Activated T-cell treated with anti-CD3 and anti-CD28 coated beads, Interleukin-2, amount 50 U/mL, for 24 hours (primary cell): Measurements from ENCODE around the gene INSL3.
"Not testable (repeated sequence)": the region's sequence is repeated elsewhere in the genome, so short reads cannot be mapped to it uniquely, and the experiment has no call there.

Experiments used
- DNase-seq: peaks from one replicate; pipeline ENCODE4 v3.0.0-alpha.2; 2020
- H3K27ac Mint-ChIP-seq: 2 replicates; pipeline ENCODE4 v1.8.0; 2020; ENCODE audit warnings: mild to moderate bottlenecking, mixed read lengths
- H3K27me3 Mint-ChIP-seq: 2 replicates; pipeline ENCODE4 v1.8.0; 2020; ENCODE audit warnings: mixed read lengths
- H3K36me3 Mint-ChIP-seq: 2 replicates; pipeline ENCODE4 v1.8.0; 2020; ENCODE audit warnings: low read depth, mixed read lengths
- H3K4me1 Mint-ChIP-seq: 2 replicates; pipeline ENCODE4 v1.8.0; 2020; ENCODE audit warnings: low read depth, mixed read lengths
- H3K4me3 Mint-ChIP-seq: 2 replicates; pipeline ENCODE4 v1.8.0; 2020; ENCODE audit warnings: mild to moderate bottlenecking, moderate library complexity, mixed read lengths
- H3K9me3 Mint-ChIP-seq: 2 replicates; pipeline ENCODE4 v1.8.0; 2020; ENCODE audit warnings: mixed read lengths

Gene INSL3

GRCh38 chr19:17807731-17808316 lies 13.5 kb downstream of the INSL3 start:
- Mint-ChIP-seq H3K27me3 (no peaks in the 10 kb centered on the region), H3K27ac (no peak overlapping the region), H3K9me3 (no peaks in the 10 kb centered on the region), H3K4me1 (peaks cover 20% of the 10 kb centered on the region), H3K36me3 (no peaks in the 10 kb centered on the region), H3K4me3 (peak overlapping the region; percentile 52)
- DNase-seq: peak; percentile 54

GRCh38 chr19:17806945-17807344 lies 14.4 kb downstream of the INSL3 start:
- H3K27me3 Mint-ChIP-seq: no peaks in the 10 kb centered on the region
- no peaks in the 10 kb centered on the region for H3K9me3 Mint-ChIP-seq
- H3K4me1 Mint-ChIP-seq: peaks cover 24% of the 10 kb centered on the region
- DNase-seq: no peak
- no peaks in the 10 kb centered on the region for H3K36me3 Mint-ChIP-seq
- H3K27ac Mint-ChIP-seq: no peak overlapping the region
- no peak overlapping the region for H3K4me3 Mint-ChIP-seq

GRCh38 chr19:17805427-17805826 lies 15.9 kb downstream of the INSL3 start:
- peaks cover 24% of the 10 kb centered on the region for H3K4me1 Mint-ChIP-seq

GRCh38 chr19:17803264-17803896 lies 17.9 kb downstream of the INSL3 start:
- Mint-ChIP-seq H3K36me3 (no peaks in the 10 kb centered on the region), H3K9me3 (no peaks in the 10 kb centered on the region), H3K4me1 (peaks cover 23% of the 10 kb centered on the region), H3K4me3 (no peak overlapping the region), H3K27me3 (no peaks in the 10 kb centered on the region), H3K27ac (peak overlapping the region; percentile 9)
- no peak for DNase-seq

More at GRCh38 chr19:17805427-17805826, 15.9 kb downstream of the INSL3 start:
- no peaks in the 10 kb centered on the region for H3K36me3 Mint-ChIP-seq
- H3K9me3 Mint-ChIP-seq: no peaks in the 10 kb centered on the region
- no peak for DNase-seq
- H3K27ac Mint-ChIP-seq: no peak overlapping the region
- H3K4me3 Mint-ChIP-seq: no peak overlapping the region
- H3K27me3 Mint-ChIP-seq: no peaks in the 10 kb centered on the region

- Mint-ChIP-seq H3K4me3 (no peak overlapping the region), H3K4me1 (peaks cover 25% of the 10 kb centered on the region), H3K36me3 (no peaks in the 10 kb centered on the region), H3K27ac (no peak overlapping the region), H3K27me3 (no peaks in the 10 kb centered on the region), H3K9me3 (no peaks in the 10 kb centered on the region)
- DNase-seq: no peak
These were observed 19.0 kb downstream of the INSL3 start for GRCh38 chr19:17802137-17802858.

- H3K9me3 Mint-ChIP-seq, H3K4me3 Mint-ChIP-seq, H3K27ac Mint-ChIP-seq, H3K27me3 Mint-ChIP-seq, H3K36me3 Mint-ChIP-seq, DNase-seq: not testable (repeated sequence)
- H3K4me1 Mint-ChIP-seq: peaks cover 51% of the 10 kb centered on the region
These were observed 22.7 kb downstream of the INSL3 start for GRCh38 chr19:17798599-17798998.

- Mint-ChIP-seq H3K36me3 (no peaks in the 10 kb centered on the region), H3K27ac (peak overlapping the region; percentile 81), H3K9me3 (no peaks in the 10 kb centered on the region), H3K27me3 (no peaks in the 10 kb centered on the region), H3K4me3 (no peak overlapping the region), H3K4me1 (peaks cover 49% of the 10 kb centered on the region)
- DNase-seq: peak; percentile 60
These were observed 23.7 kb downstream of the INSL3 start for GRCh38 chr19:17797424-17798201.

- DNase-seq: no peak
- no peaks in the 10 kb centered on the region for H3K9me3 Mint-ChIP-seq
- H3K4me3 Mint-ChIP-seq: no peak overlapping the region
- peak overlapping the region; percentile 81 for H3K27ac Mint-ChIP-seq
- no peaks in the 10 kb centered on the region for H3K36me3 Mint-ChIP-seq
- H3K4me1 Mint-ChIP-seq: peaks cover 48% of the 10 kb centered on the region
- no peaks in the 10 kb centered on the region for H3K27me3 Mint-ChIP-seq
These were observed 24.4 kb downstream of the INSL3 start for GRCh38 chr19:17796838-17797423.

GRCh38 chr19:17796013-17796837 lies 25.1 kb downstream of the INSL3 start:
- Mint-ChIP-seq H3K27me3 (no peaks in the 10 kb centered on the region), H3K4me3 (no peak overlapping the region), H3K36me3 (no peaks in the 10 kb centered on the region), H3K27ac (no peak overlapping the region), H3K4me1 (peaks cover 55% of the 10 kb centered on the region), H3K9me3 (no peaks in the 10 kb centered on the region)
- no peak for DNase-seq

- DNase-seq: no peak
- Mint-ChIP-seq H3K9me3 (no peaks in the 10 kb centered on the region), H3K4me1 (peaks cover 57% of the 10 kb centered on the region), H3K4me3 (peak overlapping the region; percentile 57), H3K36me3 (no peaks in the 10 kb centered on the region), H3K27me3 (no peaks in the 10 kb centered on the region), H3K27ac (no peak overlapping the region)
These were observed 25.8 kb downstream of the INSL3 start for GRCh38 chr19:17795495-17795856.

- Mint-ChIP-seq H3K4me1 (peaks cover 63% of the 10 kb centered on the region), H3K9me3 (no peaks in the 10 kb centered on the region), H3K4me3 (peak within 1 kb of the TSS; percentile 57), H3K36me3 (no peaks in the 10 kb centered on the region), H3K27me3 (no peaks in the 10 kb centered on the region), H3K27ac (peak within 1 kb of the TSS; percentile 74)
- DNase-seq: peak; percentile 63
These were observed 26.4 kb downstream of the INSL3 start, which contains the start of gene B3GNT3 for GRCh38 chr19:17794731-17795494. B3GNT3 (plus strand) TSS chr19:17795138; CDS start chr19:17807808, 12,670 bp downstream.

- H3K4me3 Mint-ChIP-seq: peak overlapping the region; percentile 57
- H3K9me3 Mint-ChIP-seq: no peaks in the 10 kb centered on the region
- no peak for DNase-seq
- H3K27ac Mint-ChIP-seq: peak overlapping the region; percentile 74
- peaks cover 1% of the 10 kb centered on the region for H3K36me3 Mint-ChIP-seq
- H3K27me3 Mint-ChIP-seq: no peaks in the 10 kb centered on the region
- peaks cover 63% of the 10 kb centered on the region for H3K4me1 Mint-ChIP-seq
These were observed 26.9 kb downstream of the INSL3 start for GRCh38 chr19:17794412-17794730.

GRCh38 chr19:17790059-17790780 lies 31.1 kb downstream of the INSL3 start:
- Mint-ChIP-seq H3K36me3 (peaks cover 30% of the 10 kb centered on the region), H3K4me1 (peaks cover 37% of the 10 kb centered on the region), H3K27ac (peak overlapping the region; percentile 61), H3K9me3 (no peaks in the 10 kb centered on the region), H3K4me3 (no peak overlapping the region), H3K27me3 (no peaks in the 10 kb centered on the region)
- no peak for DNase-seq
